Peyer's patch (tissue), 4 donors: Measurements from ENCODE around the gene ANXA6.

Experiments
- POLR2A ChIP-seq, 2 donors: fragments of 450-650 bp; IDR thresholded peaks; one replicate each; pipeline ENCODE4 v1.5.1; 2017; ENCODE audit warnings: antibody characterized with exemption in 2 of 2, mild to moderate bottlenecking in 2 of 2, moderate library complexity in 2 of 2
- TF ChIP-seq, protein P1 (sequence below), 6 experiments: fragments of 450-650 bp in 4 of 6; fragments of 200-600 bp in 2 of 6; sonication (generic) in 1 of 6; IDR thresholded peaks; one replicate each; pipeline ENCODE4 v1.5.1; 2017 to 2019; ENCODE audit warnings: antibody characterized with exemption in 6 of 6, mild to moderate bottlenecking in 3 of 6, moderate library complexity in 1 of 6

DNA sequence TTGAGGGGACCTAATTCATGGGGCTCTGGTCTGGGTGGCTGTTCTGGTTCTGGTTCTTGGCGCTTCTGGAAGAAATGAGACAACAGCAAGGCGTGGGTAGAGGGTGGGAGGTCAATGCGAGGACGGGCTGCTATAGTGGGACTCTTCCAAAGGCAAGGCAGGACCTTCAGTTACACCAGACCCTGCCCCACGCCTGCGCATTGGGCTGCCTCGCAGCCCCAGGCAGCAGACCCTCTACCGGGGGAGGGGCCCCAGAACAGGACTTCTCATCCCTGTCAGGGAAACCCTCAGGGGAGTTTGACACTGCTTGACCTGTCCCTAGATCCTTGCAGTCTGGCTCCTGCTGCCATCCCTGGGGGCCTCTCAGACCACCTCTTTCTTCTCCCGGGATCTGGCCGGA lies 47.8 kb upstream of the ANXA6 start:
- TF ChIP-seq, protein P1, sequence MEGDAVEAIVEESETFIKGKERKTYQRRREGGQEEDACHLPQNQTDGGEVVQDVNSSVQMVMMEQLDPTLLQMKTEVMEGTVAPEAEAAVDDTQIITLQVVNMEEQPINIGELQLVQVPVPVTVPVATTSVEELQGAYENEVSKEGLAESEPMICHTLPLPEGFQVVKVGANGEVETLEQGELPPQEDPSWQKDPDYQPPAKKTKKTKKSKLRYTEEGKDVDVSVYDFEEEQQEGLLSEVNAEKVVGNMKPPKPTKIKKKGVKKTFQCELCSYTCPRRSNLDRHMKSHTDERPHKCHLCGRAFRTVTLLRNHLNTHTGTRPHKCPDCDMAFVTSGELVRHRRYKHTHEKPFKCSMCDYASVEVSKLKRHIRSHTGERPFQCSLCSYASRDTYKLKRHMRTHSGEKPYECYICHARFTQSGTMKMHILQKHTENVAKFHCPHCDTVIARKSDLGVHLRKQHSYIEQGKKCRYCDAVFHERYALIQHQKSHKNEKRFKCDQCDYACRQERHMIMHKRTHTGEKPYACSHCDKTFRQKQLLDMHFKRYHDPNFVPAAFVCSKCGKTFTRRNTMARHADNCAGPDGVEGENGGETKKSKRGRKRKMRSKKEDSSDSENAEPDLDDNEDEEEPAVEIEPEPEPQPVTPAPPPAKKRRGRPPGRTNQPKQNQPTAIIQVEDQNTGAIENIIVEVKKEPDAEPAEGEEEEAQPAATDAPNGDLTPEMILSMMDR (IDR thresholded peaks at IDR 0.05), result no peak
- no peak for TF ChIP-seq POLR2A (IDR thresholded peaks at IDR 0.05)
